Measurements from ENCODE around the gene POLR3GL. TPM values are rescaled to one million over a fixed set of nuclear protein-coding genes. Genes with fewer than 3 reads are reported as not detected.

The POLR3GL gene
- polyA plus RNA-seq, 1 donor from 2014 or later = 38.6 TPM

- Histone ChIP-seq H3K27me3 (ENCODE audit: insufficient read depth, low read depth, low read length) (no peaks in the 10 kb centered on the region), H3K4me2 (ENCODE audit: low read length) (no peak overlapping the region), H3K36me3 (ENCODE audit: insufficient read depth, low read length) (no peaks in the 10 kb centered on the region), H4K20me1 (ENCODE audit: insufficient read depth) (no peaks in the 10 kb centered on the region), H3F3A (ENCODE audit: insufficient read depth, low read length, poor library complexity, severe bottlenecking) (no peaks in the 10 kb centered on the region), H2AFZ (ENCODE audit: low read depth, low read length) (no peak overlapping the region), H3K9me3 (ENCODE audit: low read length) (no peaks in the 10 kb centered on the region), H3K9me2 (ENCODE audit: insufficient read depth, low read length) (no peaks in the 10 kb centered on the region), H3K27ac (ENCODE audit: low read length) (no peak overlapping the region), H3K79me2 (replicated peaks; ENCODE audit: insufficient read depth, low read length) (no peaks in the 10 kb centered on the region), H3K9ac (ENCODE audit: low read length) (no peak overlapping the region), H3K4me3 (ENCODE audit: low read length) (no peak overlapping the region)
- TF ChIP-seq REST (IDR thresholded peaks at IDR 0.05; ENCODE audit: borderline replicate concordance) (no peak), MXI1 (conservative IDR thresholded peaks at IDR 0.05; ENCODE audit: poor library complexity, severe bottlenecking) (no peak), SMC3 (conservative IDR thresholded peaks at IDR 0.05; ENCODE audit: poor library complexity) (no peak), CTCF (IDR thresholded peaks at IDR 0.05; ENCODE audit: poor library complexity, severe bottlenecking) (no peak), EP300 (conservative IDR thresholded peaks at IDR 0.05; ENCODE audit: poor library complexity, severe bottlenecking) (no peak), TAF1 (IDR thresholded peaks at IDR 0.05; ENCODE audit: low read depth) (no peak), RAD21 (conservative IDR thresholded peaks at IDR 0.05) (no peak), POLR2AphosphoS5 (IDR thresholded peaks at IDR 0.05) (no peak), EZH2 (IDR thresholded peaks at IDR 0.05; ENCODE audit: borderline replicate concordance, insufficient read depth, low read length, poor library complexity, severe bottlenecking) (no peak)
Observed at GRCh38 chr1:146010126-146010738, 45.7 kb downstream of the POLR3GL start.

- no peaks in the 10 kb centered on the region for H3K9me2 ChIP-seq (ENCODE audit: insufficient read depth, low read length)
- no peak overlapping the region for H3K4me2 ChIP-seq (ENCODE audit: low read length)
- H3K27ac ChIP-seq (ENCODE audit: low read length) = no peak overlapping the region
- H3K9ac ChIP-seq (ENCODE audit: low read length) = no peak overlapping the region
- H3K4me3 ChIP-seq (ENCODE audit: low read length) = no peak overlapping the region
- no peak overlapping the region for H2AFZ ChIP-seq (ENCODE audit: low read depth, low read length)
- no peaks in the 10 kb centered on the region for H3F3A ChIP-seq (ENCODE audit: insufficient read depth, low read length, poor library complexity, severe bottlenecking)
- no peaks in the 10 kb centered on the region for H4K20me1 ChIP-seq (ENCODE audit: insufficient read depth)
- H3K79me2 ChIP-seq (replicated peaks; ENCODE audit: insufficient read depth, low read length) = no peaks in the 10 kb centered on the region
- peak; percentile 90 for TF ChIP-seq RAD21 (conservative IDR thresholded peaks at IDR 0.05)
- peak; percentile 84 for TF ChIP-seq SMC3 (conservative IDR thresholded peaks at IDR 0.05; ENCODE audit: poor library complexity)
- no peak for TF ChIP-seq POLR2AphosphoS5 (IDR thresholded peaks at IDR 0.05)
- no peak for TF ChIP-seq MXI1 (conservative IDR thresholded peaks at IDR 0.05; ENCODE audit: poor library complexity, severe bottlenecking)
- TF ChIP-seq CTCF (IDR thresholded peaks at IDR 0.05; ENCODE audit: poor library complexity, severe bottlenecking) = peak; percentile 87
- no peaks in the 10 kb centered on the region for H3K36me3 ChIP-seq (ENCODE audit: insufficient read depth, low read length)
- H3K27me3 ChIP-seq (ENCODE audit: insufficient read depth, low read depth, low read length) = no peaks in the 10 kb centered on the region
- no peaks in the 10 kb centered on the region for H3K9me3 ChIP-seq (ENCODE audit: low read length)
Observed at GRCh38 chr1:146012703-146013558, 48.4 kb downstream of the POLR3GL start.
